ENCODE results near the gene IMPA2.
A peak's percentile ranks its signal among the peaks of the same experiment; 100 is the strongest.
"Not testable (repeated sequence)": the region's sequence is repeated elsewhere in the genome, so short reads cannot be mapped to it uniquely, and the experiment has no call there.

IMPA2 gene

GRCh38 chr18:11981192-11981542 lies at the start of gene IMPA2:
Gene IMPA2 (plus strand): TSS chr18:11981507. CDS start chr18:11981670, 163 bp downstream.
- ATAC-seq (no peak), DNase-seq (peak in 1 of 2 donors; percentile 98)
- Mint-ChIP-seq H3K4me1 (peaks cover 29% of the 10 kb centered on the region), H3K4me3 (peak within 1 kb of the TSS; percentile 90 to 91), H3K27me3 (no peaks in the 10 kb centered on the region), H3K27ac (peak within 1 kb of the TSS; percentile 92), H3K9me3 (no peaks in the 10 kb centered on the region)

GRCh38 chr18:11932393-11932792 lies 48.9 kb upstream of the IMPA2 start:
- H3K9me3 Mint-ChIP-seq = no peaks in the 10 kb centered on the region
- H3K27ac Mint-ChIP-seq = no peak overlapping the region
- H3K4me1 Mint-ChIP-seq = no peaks in the 10 kb centered on the region
- no peaks in the 10 kb centered on the region for H3K27me3 Mint-ChIP-seq
- H3K4me3 Mint-ChIP-seq = no peak overlapping the region
- DNase-seq (no peak), ATAC-seq (no peak)

- Mint-ChIP-seq H3K27me3 (no peaks in the 10 kb centered on the region), H3K4me3 (no peak overlapping the region), H3K27ac (no peak overlapping the region), H3K9me3 (no peaks in the 10 kb centered on the region), H3K4me1 (no peaks in the 10 kb centered on the region)
- DNase-seq = peak; percentile 63 to 68
- ATAC-seq = peak; percentile 56
These were observed 43.3 kb upstream of the IMPA2 start for GRCh38 chr18:11937874-11938478.

GRCh38 chr18:11940956-11941355 lies 40.4 kb upstream of the IMPA2 start:
- DNase-seq (no peak), ATAC-seq (no peak)
- Mint-ChIP-seq H3K27ac (no peak overlapping the region), H3K4me3 (no peak overlapping the region), H3K9me3 (no peaks in the 10 kb centered on the region), H3K4me1 (no peaks in the 10 kb centered on the region), H3K27me3 (no peaks in the 10 kb centered on the region)

GRCh38 chr18:11943551-11943950 lies 37.8 kb upstream of the IMPA2 start:
- no peak overlapping the region for H3K4me3 Mint-ChIP-seq
- peaks cover 20% of the 10 kb centered on the region for H3K4me1 Mint-ChIP-seq

GRCh38 chr18:11944252-11944651 lies 37.1 kb upstream of the IMPA2 start:
- DNase-seq (no peak), ATAC-seq (no peak)
- Mint-ChIP-seq H3K9me3 (no peaks in the 10 kb centered on the region), H3K4me1 (peaks cover 20% of the 10 kb centered on the region), H3K27ac (no peak overlapping the region), H3K4me3 (no peak overlapping the region), H3K27me3 (no peaks in the 10 kb centered on the region)

More at GRCh38 chr18:11943551-11943950, 37.8 kb upstream of the IMPA2 start:
- H3K27ac Mint-ChIP-seq = no peak overlapping the region
- H3K9me3 Mint-ChIP-seq = no peaks in the 10 kb centered on the region
- ATAC-seq (no peak), DNase-seq (no peak)
- no peaks in the 10 kb centered on the region for H3K27me3 Mint-ChIP-seq

GRCh38 chr18:11944786-11945185 lies 36.5 kb upstream of the IMPA2 start:
- no peaks in the 10 kb centered on the region for H3K27me3 Mint-ChIP-seq

GRCh38 chr18:11945834-11946659 lies 35.3 kb upstream of the IMPA2 start:
- not testable (repeated sequence) for ATAC-seq, H3K9me3 Mint-ChIP-seq, DNase-seq, H3K27me3 Mint-ChIP-seq
- Mint-ChIP-seq H3K4me1 (peaks cover 20% of the 10 kb centered on the region), H3K27ac (peak overlapping the region in 1 of 2 donors; percentile 76), H3K4me3 (peak overlapping the region; percentile 26 to 63)

More at GRCh38 chr18:11944786-11945185, 36.5 kb upstream of the IMPA2 start:
- H3K4me1 Mint-ChIP-seq = peaks cover 20% of the 10 kb centered on the region
- DNase-seq (no peak), ATAC-seq (no peak)
- H3K9me3 Mint-ChIP-seq = no peaks in the 10 kb centered on the region
- no peak overlapping the region for H3K4me3 Mint-ChIP-seq
- no peak overlapping the region for H3K27ac Mint-ChIP-seq

- ATAC-seq = no peak
These were observed 34.6 kb upstream of the IMPA2 start for GRCh38 chr18:11946756-11947155.

GRCh38 chr18:11947214-11948191 lies 33.8 kb upstream of the IMPA2 start:
- peak; percentile 89 for ATAC-seq
- Mint-ChIP-seq H3K4me1 (peaks cover 20% of the 10 kb centered on the region), H3K9me3 (no peaks in the 10 kb centered on the region), H3K4me3 (peak overlapping the region; percentile 89 to 92), H3K27ac (peak overlapping the region; percentile 97 to 98), H3K27me3 (no peaks in the 10 kb centered on the region)
- peak; percentile 57 to 76 for DNase-seq

More at GRCh38 chr18:11946756-11947155, 34.6 kb upstream of the IMPA2 start:
- Mint-ChIP-seq H3K4me1 (peaks cover 20% of the 10 kb centered on the region), H3K4me3 (peak overlapping the region; percentile 63 to 89), H3K27ac (peak overlapping the region; percentile 76 to 98), H3K27me3 (no peaks in the 10 kb centered on the region), H3K9me3 (no peaks in the 10 kb centered on the region)
- DNase-seq = no peak

GRCh38 chr18:11948852-11949523 lies 32.3 kb upstream of the IMPA2 start:
- Mint-ChIP-seq H3K27me3 (no peaks in the 10 kb centered on the region), H3K4me1 (peaks cover 20% of the 10 kb centered on the region), H3K4me3 (no peak overlapping the region), H3K27ac (no peak overlapping the region), H3K9me3 (no peaks in the 10 kb centered on the region)
- ATAC-seq (no peak), DNase-seq (no peak)

- no peaks in the 10 kb centered on the region for H3K27me3 Mint-ChIP-seq
- H3K4me3 Mint-ChIP-seq = no peak overlapping the region
- ATAC-seq = no peak
- H3K9me3 Mint-ChIP-seq = no peaks in the 10 kb centered on the region
- peaks cover 29% of the 10 kb centered on the region for H3K4me1 Mint-ChIP-seq
- DNase-seq = no peak
- no peak overlapping the region for H3K27ac Mint-ChIP-seq
These were observed 30.5 kb upstream of the IMPA2 start for GRCh38 chr18:11950824-11951223.

- Mint-ChIP-seq H3K27ac (peak overlapping the region in 1 of 2 donors; percentile 12), H3K9me3 (peaks cover 0 to 1% of the 10 kb centered on the region in 2 donors), H3K27me3 (no peaks in the 10 kb centered on the region), H3K4me1 (peaks cover 27% of the 10 kb centered on the region), H3K4me3 (no peak overlapping the region)
- DNase-seq (no peak), ATAC-seq (no peak)
These were observed 29.9 kb upstream of the IMPA2 start for GRCh38 chr18:11951390-11951851.

- ATAC-seq = no peak
- Mint-ChIP-seq H3K4me3 (no peak overlapping the region), H3K27ac (no peak overlapping the region), H3K4me1 (peaks cover 10% of the 10 kb centered on the region), H3K27me3 (no peaks in the 10 kb centered on the region), H3K9me3 (peaks cover 7 to 18% of the 10 kb centered on the region in 2 donors)
- no peak for DNase-seq
These were observed 28.2 kb upstream of the IMPA2 start for GRCh38 chr18:11953113-11953512.

Measured in stimulated activated naive CD8-positive, alpha-beta T cell treated with anti-CD3 and anti-CD28 coated beads, Interleukin-15, amount 100 ng/mL, for 72 hours (primary cell).